BE2C (cell line): Measurements from ENCODE around the gene SLAMF6.

Experiments used
- DNase-seq: peaks from one replicate; pipeline ENCODE4 v3.0.0-alpha.2; 2020
- H3K27me3 ChIP-seq: fragments of 250-450 bp; sonication (Bioruptor Pico); 2 replicates; pipeline ENCODE4 v1.5.1; 2020; ENCODE audit warnings: mild to moderate bottlenecking
- H3K36me3 ChIP-seq: fragments of 250-450 bp; sonication (Bioruptor Pico); 2 replicates; pipeline ENCODE4 v1.5.1; 2020; ENCODE audit warnings: mild to moderate bottlenecking
- H3K4me1 ChIP-seq: fragments of 250-450 bp; sonication (Bioruptor Pico); 2 replicates; pipeline ENCODE4 v1.5.1; 2020
- H3K4me3 ChIP-seq: 2 replicates; pipeline ENCODE4 v1.5.1; 2011; ENCODE audit warnings: low read depth, low read length
- H3K9me3 ChIP-seq: fragments of 250-450 bp; sonication (Bioruptor Pico); 2 replicates; pipeline ENCODE4 v1.5.1; 2020
- TF ChIP-seq, protein P1 (sequence below): IDR thresholded peaks from 2 replicates; pipeline ENCODE4 v1.5.1; 2012; ENCODE audit warnings: mild to moderate bottlenecking, low read depth, low read length

Gene SLAMF6

DNA sequence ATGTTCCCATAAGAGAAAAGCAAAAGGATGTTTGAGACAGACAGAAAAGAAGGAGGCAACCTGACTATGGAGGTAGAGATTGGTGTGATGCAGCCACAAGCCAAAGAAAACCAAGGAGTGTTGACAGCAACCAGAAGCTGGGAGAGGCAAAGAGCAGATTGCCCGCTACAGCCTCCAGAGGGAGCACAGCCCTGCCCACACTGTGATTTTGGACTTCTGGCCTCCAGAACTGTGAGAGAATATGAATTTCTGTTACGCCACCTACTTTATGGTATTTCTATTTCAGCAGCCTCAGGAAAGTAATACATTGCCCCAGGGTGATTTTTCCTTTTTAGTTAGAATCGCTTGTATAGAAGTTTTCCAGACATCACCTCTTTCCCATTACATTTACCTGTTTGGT, 28.4 kb downstream of the SLAMF6 start:
- no peak for DNase-seq
- Histone ChIP-seq H3K27me3 (no peaks in the 10 kb centered on the region), H3K36me3 (no peaks in the 10 kb centered on the region), H3K4me3 (no peak overlapping the region), H3K9me3 (no peaks in the 10 kb centered on the region), H3K4me1 (no peaks in the 10 kb centered on the region)
- TF ChIP-seq, protein P1, sequence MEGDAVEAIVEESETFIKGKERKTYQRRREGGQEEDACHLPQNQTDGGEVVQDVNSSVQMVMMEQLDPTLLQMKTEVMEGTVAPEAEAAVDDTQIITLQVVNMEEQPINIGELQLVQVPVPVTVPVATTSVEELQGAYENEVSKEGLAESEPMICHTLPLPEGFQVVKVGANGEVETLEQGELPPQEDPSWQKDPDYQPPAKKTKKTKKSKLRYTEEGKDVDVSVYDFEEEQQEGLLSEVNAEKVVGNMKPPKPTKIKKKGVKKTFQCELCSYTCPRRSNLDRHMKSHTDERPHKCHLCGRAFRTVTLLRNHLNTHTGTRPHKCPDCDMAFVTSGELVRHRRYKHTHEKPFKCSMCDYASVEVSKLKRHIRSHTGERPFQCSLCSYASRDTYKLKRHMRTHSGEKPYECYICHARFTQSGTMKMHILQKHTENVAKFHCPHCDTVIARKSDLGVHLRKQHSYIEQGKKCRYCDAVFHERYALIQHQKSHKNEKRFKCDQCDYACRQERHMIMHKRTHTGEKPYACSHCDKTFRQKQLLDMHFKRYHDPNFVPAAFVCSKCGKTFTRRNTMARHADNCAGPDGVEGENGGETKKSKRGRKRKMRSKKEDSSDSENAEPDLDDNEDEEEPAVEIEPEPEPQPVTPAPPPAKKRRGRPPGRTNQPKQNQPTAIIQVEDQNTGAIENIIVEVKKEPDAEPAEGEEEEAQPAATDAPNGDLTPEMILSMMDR = peak; percentile 43

DNA sequence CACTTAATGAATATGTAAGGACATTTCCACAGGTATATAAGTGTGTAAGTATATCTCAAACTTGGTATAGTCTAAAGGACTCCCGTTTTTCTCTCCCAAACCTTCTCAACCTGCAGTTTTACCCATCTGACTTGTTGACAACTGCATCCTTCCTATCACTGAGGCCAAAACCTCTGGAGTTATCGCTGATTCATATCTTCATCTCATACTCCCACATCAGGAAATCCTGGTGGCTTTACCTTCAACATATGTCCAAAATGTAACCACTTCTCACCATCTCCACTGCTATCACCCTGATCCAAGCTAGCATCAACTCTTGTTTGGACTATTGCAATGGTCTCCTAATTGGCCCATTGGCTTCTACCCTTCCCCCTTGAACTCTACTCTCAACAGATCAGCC, 30.4 kb downstream of the SLAMF6 start:
- Histone ChIP-seq H3K27me3 (no peaks in the 10 kb centered on the region), H3K4me3 (no peak overlapping the region), H3K4me1 (no peaks in the 10 kb centered on the region), H3K36me3 (no peaks in the 10 kb centered on the region), H3K9me3 (no peaks in the 10 kb centered on the region)
- no peak for DNase-seq
- TF ChIP-seq, protein P1 = no peak

DNA sequence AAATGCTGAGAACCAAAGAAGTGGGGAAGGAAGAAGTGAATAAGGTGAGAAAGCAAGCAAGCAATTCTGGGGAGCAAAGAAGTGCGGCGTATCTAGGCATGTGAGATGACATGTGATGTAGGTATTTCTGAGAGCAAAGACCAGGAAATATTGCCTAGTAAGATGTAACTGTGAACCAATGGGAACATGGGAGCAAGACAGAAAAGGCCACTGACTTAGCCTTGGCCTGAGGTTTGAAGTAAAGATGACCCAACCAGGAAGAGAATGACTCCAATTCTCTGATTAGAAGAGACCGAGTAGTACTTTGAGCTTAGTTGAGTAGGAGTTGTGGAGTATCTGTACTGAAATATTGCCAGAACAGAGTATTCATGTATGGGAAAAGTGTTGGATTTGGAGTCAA, 31.1 kb downstream of the SLAMF6 start:
- Histone ChIP-seq H3K4me1 (no peaks in the 10 kb centered on the region), H3K4me3 (no peak overlapping the region), H3K9me3 (no peaks in the 10 kb centered on the region), H3K27me3 (no peaks in the 10 kb centered on the region), H3K36me3 (no peaks in the 10 kb centered on the region)
- DNase-seq = no peak
- TF ChIP-seq, protein P1 = no peak

DNA sequence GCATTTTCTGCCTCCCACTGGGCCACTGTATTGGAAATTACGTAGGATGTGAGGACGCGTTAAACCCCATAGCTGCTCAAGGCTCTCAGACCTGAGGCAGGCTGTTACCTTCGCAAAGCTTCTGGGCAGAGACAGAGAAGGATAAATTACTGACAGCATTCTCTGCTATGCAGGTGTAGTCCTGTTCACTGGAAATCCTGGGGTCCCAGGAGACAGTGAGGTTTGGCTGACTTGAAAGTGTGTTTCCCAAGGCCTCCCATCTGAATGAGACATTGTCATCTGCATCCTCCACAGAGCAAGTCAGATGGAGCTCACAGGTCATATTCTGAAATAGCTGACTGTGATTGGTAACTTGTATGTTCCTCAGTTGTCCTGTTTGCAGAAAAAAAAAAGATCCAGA, 32.0 kb downstream of the SLAMF6 start:
- H3K4me1 ChIP-seq = no peaks in the 10 kb centered on the region
- H3K9me3 ChIP-seq = no peaks in the 10 kb centered on the region
- DNase-seq = no peak
- TF ChIP-seq, protein P1 = no peak
- H3K4me3 ChIP-seq = no peak overlapping the region
- no peaks in the 10 kb centered on the region for H3K36me3 ChIP-seq
- no peaks in the 10 kb centered on the region; the same call in 1 of the 2 replicates for H3K27me3 ChIP-seq

DNA sequence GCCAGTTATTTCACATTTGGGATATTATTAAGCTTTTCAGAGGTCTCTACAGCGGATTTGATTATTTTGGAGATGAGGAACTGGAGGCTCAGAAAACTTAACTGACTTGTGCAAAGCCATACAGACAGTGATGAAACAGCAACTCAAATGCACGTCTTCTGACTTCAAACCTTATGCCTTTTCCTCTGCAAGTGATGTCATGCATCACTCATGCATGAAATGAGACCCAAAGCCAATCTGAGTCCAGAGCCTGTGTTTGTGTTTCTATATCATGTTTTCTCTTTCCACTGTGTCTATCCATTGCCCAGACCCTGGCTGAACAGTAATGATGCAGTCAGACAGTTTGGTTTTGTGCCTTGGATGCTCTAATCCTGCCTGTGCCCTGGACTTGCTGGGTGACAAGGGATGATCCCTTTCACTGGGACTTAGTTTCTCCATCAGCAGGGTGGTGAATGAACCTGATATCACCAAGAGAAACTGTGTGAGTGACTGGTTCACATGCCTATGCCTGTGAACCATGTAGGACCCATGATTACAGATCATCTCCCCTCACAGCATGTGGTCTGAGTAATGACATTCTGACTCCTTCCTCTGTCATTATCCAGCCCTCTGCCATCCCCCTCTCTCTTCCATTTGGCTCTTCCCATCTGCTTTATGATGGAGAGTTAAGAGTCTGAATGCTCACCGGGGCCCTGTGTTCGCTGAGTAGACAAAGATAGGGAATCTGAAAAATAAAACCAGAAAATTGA, 33.4 kb downstream of the SLAMF6 start:
- DNase-seq = no peak
- Histone ChIP-seq H3K27me3 (no peaks in the 10 kb centered on the region; the same call in 1 of the 2 replicates), H3K9me3 (no peaks in the 10 kb centered on the region), H3K4me3 (no peak overlapping the region), H3K4me1 (no peaks in the 10 kb centered on the region), H3K36me3 (no peaks in the 10 kb centered on the region)
- TF ChIP-seq, protein P1 = no peak

DNA sequence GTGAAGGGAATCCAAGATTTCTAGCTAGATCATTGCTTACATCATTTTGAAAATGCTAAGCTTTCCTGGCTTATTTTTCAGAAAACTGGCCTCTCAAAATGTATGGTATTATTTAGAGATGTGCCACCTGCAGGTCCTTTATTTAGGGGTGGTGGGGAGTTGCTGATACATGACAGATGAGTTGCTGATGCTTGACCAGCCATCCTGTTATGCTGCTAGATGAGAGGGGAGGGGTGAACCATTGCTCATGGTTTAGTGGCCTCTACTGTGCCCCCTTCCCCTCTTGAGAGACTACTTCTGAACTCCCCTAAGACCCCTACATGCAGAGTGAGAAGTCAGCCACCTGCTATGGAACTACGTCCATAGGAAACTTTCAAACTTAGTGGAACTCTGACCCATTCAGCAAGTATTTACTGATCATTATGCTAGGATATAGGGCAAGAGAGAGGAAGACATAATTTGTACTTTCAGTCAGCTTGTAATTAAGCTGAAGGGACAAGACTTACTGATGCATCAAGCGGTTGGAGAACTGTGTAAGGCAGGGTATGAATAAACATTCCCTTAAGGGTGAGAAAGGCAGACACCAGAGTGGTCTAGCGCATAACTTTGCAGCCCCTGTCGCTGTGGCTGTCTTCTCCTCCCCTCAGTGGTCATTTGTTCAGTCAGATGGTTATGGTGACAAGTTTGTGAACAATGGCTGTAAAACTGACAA, 34.6 kb downstream of the SLAMF6 start:
- H3K9me3 ChIP-seq = no peaks in the 10 kb centered on the region
- H3K36me3 ChIP-seq = no peaks in the 10 kb centered on the region
- no peak for DNase-seq
- no peaks in the 10 kb centered on the region for H3K4me1 ChIP-seq
- TF ChIP-seq, protein P1 = no peak
- H3K4me3 ChIP-seq = no peak overlapping the region
- no peaks in the 10 kb centered on the region; the same call in 1 of the 2 replicates for H3K27me3 ChIP-seq
